HepG2 (cell line): Measurements from ENCODE around the gene COASY. TPM values are rescaled to one million over a fixed set of nuclear protein-coding genes. Genes with fewer than 3 reads are reported as not detected.

Experiments used
- ELF3 ChIP-seq: IDR thresholded peaks from 2 replicates; pipeline ENCODE4 v1.6.1; 2016; ENCODE audit warnings: missing genetic modification reagents, missing compliant biosample characterization
- FOXA3 ChIP-seq: IDR thresholded peaks from 2 replicates; pipeline ENCODE4 v1.6.1; 2016; ENCODE audit warnings: missing genetic modification reagents, missing compliant biosample characterization
- HOXA5 ChIP-seq: sonication (generic); formaldehyde crosslinking; IDR thresholded peaks from 2 replicates; pipeline ENCODE4 v1.4.0; 2020; ENCODE audit warnings: missing genetic modification reagents
- IKZF4 ChIP-seq: sonication (generic); formaldehyde crosslinking; IDR thresholded peaks from 2 replicates; pipeline ENCODE4 v1.5.1; 2020; ENCODE audit warnings: borderline replicate concordance, mild to moderate bottlenecking, low read depth, missing genetic modification reagents; ENCODE audit errors: not compliant biosample characterization
- KAT8 ChIP-seq: IDR thresholded peaks from 2 replicates; pipeline ENCODE4 v1.6.1; 2016; ENCODE audit warnings: missing genetic modification reagents, missing compliant biosample characterization
- RAD21 ChIP-seq: fragments of 450-650 bp; formaldehyde crosslinking; IDR thresholded peaks from 2 replicates; pipeline ENCODE4 v1.5.0; 2020; ENCODE audit warnings: mild to moderate bottlenecking
- RXRA ChIP-seq: sonication (generic); formaldehyde crosslinking; IDR thresholded peaks from 2 replicates; pipeline ENCODE4 v1.5.1; 2020; ENCODE audit warnings: missing genetic modification reagents
- SMAD1 ChIP-seq: sonication (generic); formaldehyde crosslinking; IDR thresholded peaks from 2 replicates; pipeline ENCODE4 v1.4.0; 2020; ENCODE audit warnings: missing genetic modification reagents, low read depth, mild to moderate bottlenecking, borderline replicate concordance
- SOX13 ChIP-seq, 3 experiments: fragments of 450-650 bp in 1 of 3; sonication (generic) in 1 of 3; formaldehyde crosslinking in 1 of 3; IDR thresholded peaks in 2 of 3; conservative IDR thresholded peaks in 1 of 3; 2 replicates each; pipeline versions ENCODE4 v1.5.0 to v1.6.1; 2016 to 2020; ENCODE audit warnings: antibody characterized with exemption in 1 of 3, mild to moderate bottlenecking in 1 of 3, missing compliant biosample characterization in 1 of 3, missing genetic modification reagents in 1 of 3, moderate library complexity in 1 of 3
- TEAD3 ChIP-seq: optimal IDR thresholded peaks from 2 replicates; pipeline ENCODE3; 2016; ENCODE audit warnings: borderline replicate concordance
- THRA ChIP-seq: sonication (generic); formaldehyde crosslinking; IDR thresholded peaks from 2 replicates; pipeline ENCODE4 v1.4.0; 2020; ENCODE audit warnings: missing genetic modification reagents, borderline replicate concordance
- ZBTB21 ChIP-seq: sonication (generic); formaldehyde crosslinking; IDR thresholded peaks from 2 replicates; pipeline ENCODE4 v1.4.0; 2020; ENCODE audit warnings: missing genetic modification reagents
- ZBTB43 ChIP-seq: sonication (generic); formaldehyde crosslinking; conservative IDR thresholded peaks from 2 replicates; pipeline ENCODE4 v1.4.0; 2020; ENCODE audit warnings: missing genetic modification reagents
- ZFY ChIP-seq: sonication (generic); formaldehyde crosslinking; IDR thresholded peaks from 2 replicates; pipeline ENCODE4 v1.4.0; 2020; ENCODE audit warnings: missing genetic modification reagents
- ZMYM3 ChIP-seq: sonication (generic); formaldehyde crosslinking; IDR thresholded peaks from 2 replicates; pipeline ENCODE4 v1.5.1; 2020; ENCODE audit warnings: mild to moderate bottlenecking, missing genetic modification reagents
- ZNF143 ChIP-seq: sonication (generic); formaldehyde crosslinking; IDR thresholded peaks from 2 replicates; pipeline ENCODE4 v1.4.0; 2020; ENCODE audit warnings: missing genetic modification reagents
- ZNF207 ChIP-seq: fragments of 450-650 bp; IDR thresholded peaks from 2 replicates; pipeline ENCODE4 v1.6.1; 2016; ENCODE audit warnings: antibody characterized with exemption, borderline replicate concordance
- ZNF264 ChIP-seq: sonication (generic); formaldehyde crosslinking; IDR thresholded peaks from 2 replicates; pipeline ENCODE4 v1.4.0; 2020; ENCODE audit warnings: missing genetic modification reagents
- ZNF331 ChIP-seq: sonication (generic); formaldehyde crosslinking; IDR thresholded peaks from 2 replicates; pipeline ENCODE4 v1.4.0; 2020; ENCODE audit warnings: missing genetic modification reagents
- ZNF335 ChIP-seq: sonication (generic); formaldehyde crosslinking; IDR thresholded peaks from 2 replicates; pipeline ENCODE4 v1.4.0; 2020; ENCODE audit warnings: missing genetic modification reagents
- ZNF383 ChIP-seq: sonication (generic); formaldehyde crosslinking; IDR thresholded peaks from 2 replicates; pipeline ENCODE4 v1.4.0; 2020; ENCODE audit warnings: missing genetic modification reagents, mild to moderate bottlenecking, borderline replicate concordance
- ZNF543 ChIP-seq: sonication (generic); formaldehyde crosslinking; IDR thresholded peaks from 2 replicates; pipeline ENCODE4 v1.4.0; 2020; ENCODE audit warnings: mild to moderate bottlenecking, missing genetic modification reagents
- ZNF749 ChIP-seq: sonication (generic); formaldehyde crosslinking; IDR thresholded peaks from 2 replicates; pipeline ENCODE4 v1.8.0; 2022; ENCODE audit warnings: mild to moderate bottlenecking, missing genetic modification reagents, moderate library complexity, borderline replicate concordance
- polyA plus RNA-seq, 8 experiments: library from polyadenylated mRNA; depleted of rRNA in 3 of 8; stranded (reverse) in 7 of 8; unstranded in 1 of 8; fragments of >200 nt; fragmentation: Illumina TruSeq in 4 of 8; extraction: Trizol in 4 of 8; gene quantifications; 2 replicates each; pipeline versions ENCODE4 v1.2.1 to v1.2.3, GENCODE V29; 2011 to 2016; ENCODE audit warnings: low read depth in 4 of 8, missing spikeins in 1 of 8, mixed read lengths in 1 of 8; ENCODE audit not compliant: insufficient read depth in 1 of 8
- total RNA-seq, 5 experiments: library from RNA; depleted of rRNA; stranded (reverse); fragments of >200 nt; fragmentation: Illumina TruSeq; extraction: Trizol; gene quantifications; 2 replicates each; pipeline ENCODE4 v1.2.3, GENCODE V29; 2016; ENCODE audit warnings: low read depth in 1 of 5
- TF ChIP-seq, protein P1 (sequence below): sonication (generic); formaldehyde crosslinking; IDR thresholded peaks from 2 replicates; pipeline ENCODE4 v1.4.0; 2020; ENCODE audit warnings: missing genetic modification reagents
- TF ChIP-seq, protein P2 (sequence below): sonication (generic); formaldehyde crosslinking; IDR thresholded peaks from 2 replicates; pipeline ENCODE4 v1.5.0; 2020; ENCODE audit warnings: mild to moderate bottlenecking, missing genetic modification reagents, moderate library complexity

COASY gene
- total and polyA plus RNA-seq, 2 of the 13 experiments (the other 11 are each of a cell fraction or from before 2014, with no cell fraction given), result 90.7 to 125 TPM

GRCh38 chr17:42517516-42517915, 44.4 kb upstream of the COASY start (continued):
- TF ChIP-seq FOXA3 (CRISPR knock-in tag), result peak; percentile 39; the same call in 1 of the 2 replicates
- TF ChIP-seq ZNF383 (CRISPR knock-in tag), result peak; percentile 67; the same call in 1 of the 2 replicates
- TF ChIP-seq HOXA5 (CRISPR knock-in tag), result 0 out of 2 replicates have a peak, but pooled peaks have one; percentile 33
- TF ChIP-seq, protein P1, sequence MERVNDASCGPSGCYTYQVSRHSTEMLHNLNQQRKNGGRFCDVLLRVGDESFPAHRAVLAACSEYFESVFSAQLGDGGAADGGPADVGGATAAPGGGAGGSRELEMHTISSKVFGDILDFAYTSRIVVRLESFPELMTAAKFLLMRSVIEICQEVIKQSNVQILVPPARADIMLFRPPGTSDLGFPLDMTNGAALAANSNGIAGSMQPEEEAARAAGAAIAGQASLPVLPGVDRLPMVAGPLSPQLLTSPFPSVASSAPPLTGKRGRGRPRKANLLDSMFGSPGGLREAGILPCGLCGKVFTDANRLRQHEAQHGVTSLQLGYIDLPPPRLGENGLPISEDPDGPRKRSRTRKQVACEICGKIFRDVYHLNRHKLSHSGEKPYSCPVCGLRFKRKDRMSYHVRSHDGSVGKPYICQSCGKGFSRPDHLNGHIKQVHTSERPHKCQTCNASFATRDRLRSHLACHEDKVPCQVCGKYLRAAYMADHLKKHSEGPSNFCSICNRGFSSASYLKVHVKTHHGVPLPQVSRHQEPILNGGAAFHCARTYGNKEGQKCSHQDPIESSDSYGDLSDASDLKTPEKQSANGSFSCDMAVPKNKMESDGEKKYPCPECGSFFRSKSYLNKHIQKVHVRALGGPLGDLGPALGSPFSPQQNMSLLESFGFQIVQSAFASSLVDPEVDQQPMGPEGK (CRISPR knock-in tag), result peak; percentile 91
- TF ChIP-seq ZNF543 (CRISPR knock-in tag), result 0 out of 2 replicates have a peak, but pooled peaks have one; percentile 62
- peak; percentile 72 for TF ChIP-seq ZNF331 (CRISPR knock-in tag)
- peak; percentile 68 for TF ChIP-seq ELF3 (CRISPR knock-in tag)
- no peak for TF ChIP-seq ZNF335 (CRISPR knock-in tag)
- TF ChIP-seq KAT8 (CRISPR knock-in tag), result peak; percentile 55; the same call in 1 of the 2 replicates
- TF ChIP-seq SOX13 (IDR thresholded peaks at IDR 0.05), result no peak
- 0 out of 4 replicates have a peak, but pooled peaks of 1 of the 2 experiments have one; percentile 6 for TF ChIP-seq SOX13 (CRISPR knock-in tag; conservative IDR thresholded peaks at IDR 0.05 in 1 of 2, IDR thresholded peaks at IDR 0.05 in 1 of 2)
- TF ChIP-seq ZMYM3 (CRISPR knock-in tag), result peak; percentile 17; the same call in 1 of the 2 replicates
- TF ChIP-seq IKZF4, result no peak
- TF ChIP-seq ZNF264 (CRISPR knock-in tag), result no peak
- TF ChIP-seq ZNF207, result no peak
- peak; percentile 27; the same call in 1 of the 2 replicates for TF ChIP-seq ZBTB43 (CRISPR knock-in tag)
- TF ChIP-seq THRA (CRISPR knock-in tag), result peak; percentile 50
- peak; percentile 14; the same call in 1 of the 2 replicates for TF ChIP-seq ZBTB21 (CRISPR knock-in tag)
- no peak for TF ChIP-seq ZNF749 (CRISPR knock-in tag)
- TF ChIP-seq RAD21 (CRISPR knock-in tag), result peak; percentile 89
- TF ChIP-seq RXRA (CRISPR knock-in tag), result peak; percentile 70
- TF ChIP-seq ZFY, result peak; percentile 32; the same call in 1 of the 2 replicates
- TF ChIP-seq SMAD1 (CRISPR knock-in tag), result no peak
- TF ChIP-seq, protein P2, sequence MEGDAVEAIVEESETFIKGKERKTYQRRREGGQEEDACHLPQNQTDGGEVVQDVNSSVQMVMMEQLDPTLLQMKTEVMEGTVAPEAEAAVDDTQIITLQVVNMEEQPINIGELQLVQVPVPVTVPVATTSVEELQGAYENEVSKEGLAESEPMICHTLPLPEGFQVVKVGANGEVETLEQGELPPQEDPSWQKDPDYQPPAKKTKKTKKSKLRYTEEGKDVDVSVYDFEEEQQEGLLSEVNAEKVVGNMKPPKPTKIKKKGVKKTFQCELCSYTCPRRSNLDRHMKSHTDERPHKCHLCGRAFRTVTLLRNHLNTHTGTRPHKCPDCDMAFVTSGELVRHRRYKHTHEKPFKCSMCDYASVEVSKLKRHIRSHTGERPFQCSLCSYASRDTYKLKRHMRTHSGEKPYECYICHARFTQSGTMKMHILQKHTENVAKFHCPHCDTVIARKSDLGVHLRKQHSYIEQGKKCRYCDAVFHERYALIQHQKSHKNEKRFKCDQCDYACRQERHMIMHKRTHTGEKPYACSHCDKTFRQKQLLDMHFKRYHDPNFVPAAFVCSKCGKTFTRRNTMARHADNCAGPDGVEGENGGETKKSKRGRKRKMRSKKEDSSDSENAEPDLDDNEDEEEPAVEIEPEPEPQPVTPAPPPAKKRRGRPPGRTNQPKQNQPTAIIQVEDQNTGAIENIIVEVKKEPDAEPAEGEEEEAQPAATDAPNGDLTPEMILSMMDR (CRISPR knock-in tag), result peak; percentile 98
- TF ChIP-seq TEAD3, result peak; percentile 61
- 0 out of 2 replicates have a peak, but pooled peaks have one; percentile 20 for TF ChIP-seq ZNF143 (CRISPR knock-in tag)
